HEK293 (cell line): ENCODE results near the gene YWHAB.

ENCODE experiments used
- CTCF ChIA-PET: fragments of 350-600 bp; formaldehyde crosslinking; extraction: SDS; loops from one replicate; lab custom pipeline; 2021; ENCODE audit warnings: antibody characterized with exemption; lab: Yijun Ruan, JAX
- POLR2A ChIA-PET: fragments of 300-600 bp; formaldehyde crosslinking; extraction: SDS; loops from one replicate; lab custom pipeline; 2020; ENCODE audit warnings: antibody characterized with exemption, inconsistent platforms; lab: Yijun Ruan, JAX
- H3K27ac ChIP-seq: fragments of 200-500 bp; sonication (Bioruptor generic); 2 replicates; pipeline ENCODE4 v1.5.1; 2014; ENCODE audit warnings: low read depth, low read length, control low read depth, inconsistent platforms; ENCODE audit errors: extremely low read depth
- H3K36me3 ChIP-seq, 2 experiments: fragments of 200-500 bp in 1 of 2; sonication (Bioruptor generic) in 1 of 2; 1 replicate in 1 of 2; 2 replicates in 1 of 2; pipeline ENCODE4 v1.5.1; 2014 to 2017; ENCODE audit warnings: inconsistent platforms in 2 of 2, low read length in 2 of 2; ENCODE audit not compliant: control insufficient read depth in 2 of 2, insufficient read depth in 1 of 2
- H3K4me1 ChIP-seq: fragments of 200-500 bp; sonication (Bioruptor generic); 2 replicates; pipeline ENCODE4 v1.5.1; 2014; ENCODE audit warnings: mild to moderate bottlenecking, low read length, inconsistent platforms; ENCODE audit not compliant: control insufficient read depth, insufficient read depth
- H3K4me3 ChIP-seq: 2 replicates; pipeline ENCODE4 v1.5.1; 2011; ENCODE audit warnings: low read depth, mild to moderate bottlenecking, control low read depth, low read length, moderate library complexity
- H3K9me3 ChIP-seq: fragments of 200-500 bp; sonication (Bioruptor generic); 2 replicates; pipeline ENCODE4 v1.5.1; 2014; ENCODE audit warnings: low read depth, low read length, inconsistent platforms; ENCODE audit not compliant: control insufficient read depth, insufficient read depth
- BCL6B ChIP-seq: fragments of 450-650 bp; formaldehyde crosslinking; IDR thresholded peaks from 2 replicates; pipeline ENCODE4 v1.5.1; 2017; ENCODE audit warnings: missing biosample characterization, missing genetic modification characterization
- HIC1 ChIP-seq: fragments of 450-650 bp; formaldehyde crosslinking; IDR thresholded peaks from 2 replicates; pipeline ENCODE4 v1.5.1; 2016; ENCODE audit warnings: missing biosample characterization, missing genetic modification characterization
- INSM2 ChIP-seq: fragments of 450-650 bp; formaldehyde crosslinking; IDR thresholded peaks from 2 replicates; pipeline ENCODE4 v1.5.1; 2016; ENCODE audit warnings: missing biosample characterization, missing genetic modification characterization
- SETDB1 ChIP-seq: IDR thresholded peaks from one replicate; pipeline ENCODE4 v1.6.1; 2017; ENCODE audit warnings: mild to moderate bottlenecking, low read length, moderate library complexity, mixed read lengths; ENCODE audit not compliant: insufficient read length
- SP7 ChIP-seq: fragments of 450-650 bp; formaldehyde crosslinking; IDR thresholded peaks from 2 replicates; pipeline ENCODE4 v1.5.1; 2016; ENCODE audit warnings: missing biosample characterization, missing genetic modification characterization
- ZBTB1 ChIP-seq: fragments of 450-650 bp; formaldehyde crosslinking; IDR thresholded peaks from 2 replicates; pipeline ENCODE4 v1.5.1; 2016; ENCODE audit warnings: missing biosample characterization, missing genetic modification characterization
- ZBTB10 ChIP-seq: fragments of 450-650 bp; formaldehyde crosslinking; IDR thresholded peaks from 2 replicates; pipeline ENCODE4 v1.5.1; 2016; ENCODE audit warnings: missing biosample characterization, missing genetic modification characterization
- ZBTB20 ChIP-seq: fragments of 450-650 bp; formaldehyde crosslinking; IDR thresholded peaks from 2 replicates; pipeline ENCODE4 v1.5.1; 2016; ENCODE audit warnings: missing biosample characterization, missing genetic modification characterization
- ZEB2 ChIP-seq: fragments of 450-650 bp; formaldehyde crosslinking; IDR thresholded peaks from 2 replicates; pipeline ENCODE4 v1.5.1; 2016; ENCODE audit warnings: missing biosample characterization, missing genetic modification characterization
- ZFP69B ChIP-seq: fragments of 450-650 bp; formaldehyde crosslinking; IDR thresholded peaks from 2 replicates; pipeline ENCODE4 v1.5.1; 2016; ENCODE audit warnings: missing biosample characterization, missing genetic modification characterization
- ZNF114 ChIP-seq: fragments of 450-650 bp; formaldehyde crosslinking; IDR thresholded peaks from 2 replicates; pipeline ENCODE4 v1.5.0; 2017; ENCODE audit warnings: missing biosample characterization, missing genetic modification characterization
- ZNF16 ChIP-seq: fragments of 450-650 bp; formaldehyde crosslinking; IDR thresholded peaks from 2 replicates; pipeline ENCODE4 v1.5.1; 2016; ENCODE audit warnings: low read depth, missing biosample characterization, missing genetic modification characterization
- ZNF23 ChIP-seq: fragments of 450-650 bp; formaldehyde crosslinking; IDR thresholded peaks from 2 replicates; pipeline ENCODE4 v1.5.1; 2016; ENCODE audit warnings: missing biosample characterization, missing genetic modification characterization, borderline replicate concordance
- ZNF341 ChIP-seq: fragments of 450-650 bp; formaldehyde crosslinking; IDR thresholded peaks from 2 replicates; pipeline ENCODE4; 2016; ENCODE audit warnings: low read depth, missing biosample characterization, missing genetic modification characterization
- ZNF394 ChIP-seq: fragments of 450-650 bp; formaldehyde crosslinking; IDR thresholded peaks from 2 replicates; pipeline ENCODE4 v1.5.1; 2016; ENCODE audit warnings: missing biosample characterization, missing genetic modification characterization, mild to moderate bottlenecking, moderate library complexity, borderline replicate concordance
- ZNF623 ChIP-seq: fragments of 450-650 bp; formaldehyde crosslinking; IDR thresholded peaks from 2 replicates; pipeline ENCODE4 v1.5.1; 2016; ENCODE audit warnings: missing biosample characterization, missing genetic modification characterization
- ZNF626 ChIP-seq: fragments of 450-650 bp; sonication (Bioruptor Pico); formaldehyde crosslinking; IDR thresholded peaks from 2 replicates; pipeline ENCODE4 v1.5.1; 2018; ENCODE audit warnings: missing biosample characterization, missing genetic modification characterization, inconsistent platforms
- ZNF658 ChIP-seq: fragments of 450-650 bp; formaldehyde crosslinking; IDR thresholded peaks from 2 replicates; pipeline ENCODE4; 2016; ENCODE audit warnings: missing biosample characterization, missing genetic modification characterization
- ZNF776 ChIP-seq: fragments of 450-650 bp; formaldehyde crosslinking; IDR thresholded peaks from 2 replicates; pipeline ENCODE4 v1.5.0; 2017; ENCODE audit warnings: missing biosample characterization, missing genetic modification characterization, borderline replicate concordance
- ZNF785 ChIP-seq: fragments of 450-650 bp; formaldehyde crosslinking; IDR thresholded peaks from 2 replicates; pipeline ENCODE4 v1.5.1; 2016; ENCODE audit warnings: missing biosample characterization, missing genetic modification characterization
- ZNF837 ChIP-seq: fragments of 450-650 bp; formaldehyde crosslinking; IDR thresholded peaks from 2 replicates; pipeline ENCODE4 v1.5.1; 2016; ENCODE audit warnings: missing biosample characterization, missing genetic modification characterization
- ZSCAN18 ChIP-seq: fragments of 450-650 bp; formaldehyde crosslinking; IDR thresholded peaks from 2 replicates; pipeline ENCODE4 v1.5.1; 2016; ENCODE audit warnings: missing biosample characterization, missing genetic modification characterization

Gene YWHAB

GRCh38 chr20:44930517-44931168 lies 45.1 kb downstream of the YWHAB start:
- peaks cover 0 to 56% of the 10 kb centered on the region in 2 experiments; a peak in 2 of 3 replicates for H3K36me3 ChIP-seq
- POLR2A ChIA-PET: no interaction called here

GRCh38 chr20:44931911-44932310 lies 46.4 kb downstream of the YWHAB start:
- peaks cover 0 to 65% of the 10 kb centered on the region in 2 experiments; a peak in 2 of 3 replicates for H3K36me3 ChIP-seq
- H3K9me3 ChIP-seq: no peaks in the 10 kb centered on the region
- H3K27ac ChIP-seq: no peak overlapping the region
- no peak overlapping the region for H3K4me3 ChIP-seq
- POLR2A ChIA-PET: no interaction called here
- H3K4me1 ChIP-seq: no peaks in the 10 kb centered on the region
- CTCF ChIA-PET: interaction anchor here (1.1 kb wide), 1 partner anchor 17 kb away, joined by 3 read pairs; no protein-coding TSS in a partner anchor
- TF ChIP-seq SETDB1: no peak
- TF ChIP-seq ZNF658 (tag by site-specific recombination): no peak
- no peak for TF ChIP-seq SP7 (tag by site-specific recombination)
- no peak for TF ChIP-seq ZNF785 (tag by site-specific recombination)
- TF ChIP-seq ZSCAN18 (tag by site-specific recombination): no peak
- no peak for TF ChIP-seq ZNF626
- no peak for TF ChIP-seq ZNF114 (tag by site-specific recombination)
- no peak for TF ChIP-seq ZNF837 (tag by site-specific recombination)
- TF ChIP-seq ZNF341 (tag by site-specific recombination): no peak
- no peak for TF ChIP-seq ZBTB1
- no peak for TF ChIP-seq HIC1 (tag by site-specific recombination)

More at GRCh38 chr20:44930517-44931168, 45.1 kb downstream of the YWHAB start:
- Histone ChIP-seq H3K4me3 (no peak overlapping the region), H3K4me1 (no peaks in the 10 kb centered on the region), H3K9me3 (no peaks in the 10 kb centered on the region), H3K27ac (no peak overlapping the region)
- CTCF ChIA-PET: no interaction called here
- TF ChIP-seq ZBTB20 (tag by site-specific recombination) (no peak), ZBTB10 (tag by site-specific recombination) (no peak), ZNF23 (tag by site-specific recombination) (no peak), ZFP69B (tag by site-specific recombination) (no peak), ZNF623 (tag by site-specific recombination) (no peak), ZEB2 (no peak), ZNF394 (tag by site-specific recombination) (no peak), SP7 (tag by site-specific recombination) (no peak), ZNF16 (tag by site-specific recombination) (no peak), BCL6B (no peak), ZNF776 (tag by site-specific recombination) (no peak), INSM2 (tag by site-specific recombination) (no peak)
